Activated CD8-positive, alpha-beta T cell treated with anti-CD3 and anti-CD28 coated beads for 36 hours (primary cell): ENCODE measurements around the gene RAMAC. TPM values are rescaled to one million over a fixed set of nuclear protein-coding genes. Genes with fewer than 3 reads are reported as not detected.

Source experiments
- ATAC-seq: fragments of 200-7000 bp; cut with Tn5 transposase; one replicate; pipeline ENCODE4 v1.10.0; 2021; ENCODE audit warnings: mild to moderate bottlenecking, moderate library complexity
- CTCF ChIA-PET: fragments of 350-600 bp; sonication (Branson Sonifier 250); formaldehyde crosslinking; loops from one replicate; lab custom pipeline; 2021; ENCODE audit warnings: antibody characterized with exemption; lab: Charles Lee
- POLR2A ChIA-PET: fragments of 350-600 bp; sonication (Branson Sonifier 250); formaldehyde crosslinking; loops from one replicate; lab custom pipeline; 2021; ENCODE audit warnings: antibody characterized with exemption; lab: Charles Lee
- DNase-seq: peaks from one replicate; pipeline ENCODE4 v3.0.0-alpha.2; 2020
- H3K27ac Mint-ChIP-seq: one replicate; pipeline ENCODE4 v1.8.0; 2021; ENCODE audit warnings: mild to moderate bottlenecking, mixed read lengths
- H3K27me3 Mint-ChIP-seq: one replicate; pipeline ENCODE4 v1.8.0; 2021; ENCODE audit warnings: mixed read lengths
- H3K36me3 Mint-ChIP-seq: one replicate; pipeline ENCODE4 v1.8.0; 2021; ENCODE audit warnings: low read depth, mixed read lengths
- H3K4me1 Mint-ChIP-seq: one replicate; pipeline ENCODE4 v1.8.0; 2021; ENCODE audit warnings: low read depth, mixed read lengths
- H3K4me3 Mint-ChIP-seq: one replicate; pipeline ENCODE4 v1.8.0; 2021; ENCODE audit warnings: mild to moderate bottlenecking, moderate library complexity, mixed read lengths
- H3K9me3 Mint-ChIP-seq: one replicate; pipeline ENCODE4 v1.8.0; 2021; ENCODE audit warnings: mixed read lengths
- CTCF ChIP-seq: fragments of 200-600 bp; IDR thresholded peaks from one replicate; pipeline ENCODE4 v1.8.0; 2022; ENCODE audit warnings: antibody characterized with exemption, mild to moderate bottlenecking
- intact Hi-C: fragments of 100-400 bp; cut with micrococcal nuclease; formaldehyde crosslinking; loops from one replicate; pipeline ENCODE4 v1.10.0; 2022
- total RNA-seq, 2 experiments: library from RNA; stranded (reverse); gene quantifications; one replicate each; pipeline ENCODE4 v1.2.3, GENCODE V29; 2021

Gene RAMAC
- total RNA-seq, 2 experiments from 2014 or later, result 18.2 to 19.7 TPM

GRCh38 chr15:82966671-82967071 is 19.3 kb upstream of the RAMAC start:
- no peak overlapping the region for H3K4me3 Mint-ChIP-seq
- no peaks in the 10 kb centered on the region for H3K36me3 Mint-ChIP-seq
- DNase-seq (peak; percentile 66), ATAC-seq (peak; percentile 85)
- H3K9me3 Mint-ChIP-seq, result no peaks in the 10 kb centered on the region
- ChIA-PET CTCF (interaction anchor here (0.9 kb wide), 1 partner anchor 19 kb away, joined by 3 read pairs; the partner anchor contains the start of gene RAMAC), POLR2A (interaction anchor here (0.6 kb wide), 1 partner anchor 265 kb away, joined by 3 read pairs; no protein-coding TSS in a partner anchor)
- TF ChIP-seq CTCF, result no peak
- intact Hi-C loops, result no loop called here
- no peak overlapping the region for H3K27ac Mint-ChIP-seq
- H3K4me1 Mint-ChIP-seq, result peaks cover 12% of the 10 kb centered on the region
- H3K27me3 Mint-ChIP-seq, result no peaks in the 10 kb centered on the region

- H3K27ac Mint-ChIP-seq, result no peak overlapping the region
- ATAC-seq (no peak), DNase-seq (no peak)
- no peaks in the 10 kb centered on the region for H3K27me3 Mint-ChIP-seq
- no peak for TF ChIP-seq CTCF
- ChIA-PET CTCF (no interaction called here), POLR2A (no interaction called here)
- no peak overlapping the region for H3K4me3 Mint-ChIP-seq
- H3K9me3 Mint-ChIP-seq, result no peaks in the 10 kb centered on the region
- H3K4me1 Mint-ChIP-seq, result peaks cover 12% of the 10 kb centered on the region
- H3K36me3 Mint-ChIP-seq, result no peaks in the 10 kb centered on the region
- intact Hi-C loops, result no loop called here
These were observed 17.9 kb upstream of the RAMAC start for GRCh38 chr15:82968066-82968465.

GRCh38 chr15:82969353-82969752 is 16.7 kb upstream of the RAMAC start:
- no peaks in the 10 kb centered on the region for H3K36me3 Mint-ChIP-seq
- POLR2A ChIA-PET, result interaction anchor here (1.4 kb wide), 1 partner anchor 10 kb away, joined by 3 read pairs; no protein-coding TSS in a partner anchor

GRCh38 chr15:82970078-82970686 is 15.8 kb upstream of the RAMAC start:
- CTCF ChIA-PET, result interaction anchor here (1.1 to 1.9 kb wide), 3 partner anchors 30 to 41 kb away, joined by 3 to 6 read pairs (median 4); partner anchors contain the start of gene C15orf40
- TF ChIP-seq CTCF, result no peak

More at GRCh38 chr15:82969353-82969752, 16.7 kb upstream of the RAMAC start:
- intact Hi-C loops, result no loop called here
- H3K27ac Mint-ChIP-seq, result no peak overlapping the region
- H3K9me3 Mint-ChIP-seq, result no peaks in the 10 kb centered on the region
- CTCF ChIA-PET, result interaction anchor here (1.1 to 1.2 kb wide), 2 partner anchors 37 to 42 kb away, joined by 3 to 4 read pairs; partner anchors contain the start of gene C15orf40
- TF ChIP-seq CTCF, result no peak
- DNase-seq, result no peak
- H3K4me3 Mint-ChIP-seq, result no peak overlapping the region
- ATAC-seq, result no peak
- H3K4me1 Mint-ChIP-seq, result peaks cover 12% of the 10 kb centered on the region
- no peaks in the 10 kb centered on the region for H3K27me3 Mint-ChIP-seq

GRCh38 chr15:82970696-82971095 is 15.3 kb upstream of the RAMAC start:
- Mint-ChIP-seq H3K27ac (no peak overlapping the region), H3K4me3 (no peak overlapping the region), H3K9me3 (no peaks in the 10 kb centered on the region), H3K36me3 (no peaks in the 10 kb centered on the region), H3K4me1 (peaks cover 12% of the 10 kb centered on the region), H3K27me3 (no peaks in the 10 kb centered on the region)
- ATAC-seq (no peak), DNase-seq (no peak)
- POLR2A ChIA-PET, result no interaction called here
- CTCF ChIA-PET, result interaction anchor here (0.5 to 1.9 kb wide), 5 partner anchors 10 to 122 kb away, joined by 3 to 6 read pairs (median 3); no protein-coding TSS in a partner anchor
- intact Hi-C loops, result no loop called here
- TF ChIP-seq CTCF, result no peak

More at GRCh38 chr15:82970078-82970686, 15.8 kb upstream of the RAMAC start:
- no peak overlapping the region for H3K27ac Mint-ChIP-seq
- ATAC-seq, result no peak
- H3K4me3 Mint-ChIP-seq, result no peak overlapping the region
- H3K4me1 Mint-ChIP-seq, result peaks cover 12% of the 10 kb centered on the region
- POLR2A ChIA-PET, result interaction anchor here (1.4 kb wide), 1 partner anchor 9 kb away, joined by 3 read pairs; no protein-coding TSS in a partner anchor
- no peaks in the 10 kb centered on the region for H3K27me3 Mint-ChIP-seq
- no peak for DNase-seq
- H3K9me3 Mint-ChIP-seq, result no peaks in the 10 kb centered on the region
- H3K36me3 Mint-ChIP-seq, result no peaks in the 10 kb centered on the region
- intact Hi-C loops, result no loop called here
